ELF-1 (cell line): ENCODE measurements around the gene SNRNP40.

Experiments
- DNase-seq: peaks from one replicate; pipeline ENCODE4 v3.0.0-alpha.2; 2016; ENCODE audit warnings: low read depth, low spot score

The SNRNP40 gene

DNA sequence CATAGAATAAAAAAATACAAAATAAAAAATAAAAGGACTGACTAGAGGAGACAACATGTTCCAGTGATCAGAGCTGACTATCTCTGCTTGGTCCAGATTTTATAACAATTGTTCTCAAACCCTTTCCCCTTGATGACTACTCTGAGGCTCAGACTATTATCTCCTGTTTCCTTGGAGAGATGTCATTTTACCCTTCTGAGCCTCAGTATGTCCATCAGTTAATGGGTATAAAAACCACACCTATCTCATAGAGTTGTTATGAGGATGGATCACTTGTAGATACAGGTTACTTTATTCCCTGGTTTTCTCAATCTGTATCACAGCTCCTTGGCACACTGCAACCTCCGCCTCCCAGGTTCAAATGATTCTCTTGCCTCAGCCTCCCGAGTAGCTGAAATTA lies 63.9 kb downstream of the SNRNP40 start:
- no peak for DNase-seq

GRCh38 chr1:31231802-31232201 lies 64.8 kb downstream of the SNRNP40 start:
- no peak for DNase-seq

DNA sequence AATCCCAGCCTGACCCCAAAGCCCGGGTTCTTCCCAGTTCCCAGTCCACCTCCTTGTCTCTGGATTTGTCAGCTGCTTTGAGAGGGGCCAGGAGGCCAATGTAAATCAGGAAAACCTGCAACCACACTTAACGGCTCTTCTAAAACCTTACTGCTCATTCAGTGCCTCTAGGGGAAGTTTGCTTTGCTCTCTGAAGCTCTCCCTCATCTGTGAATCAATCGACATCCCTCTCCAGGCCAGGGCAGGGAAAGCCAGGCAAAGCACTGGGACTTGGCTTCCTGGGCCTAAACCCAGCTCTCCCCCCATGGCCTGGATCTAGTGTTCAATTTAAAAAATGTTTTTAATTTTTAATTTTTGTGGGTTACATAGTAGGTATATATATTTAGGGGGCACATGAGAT lies 66.2 kb downstream of the SNRNP40 start:
- peak; percentile 24 for DNase-seq

DNA sequence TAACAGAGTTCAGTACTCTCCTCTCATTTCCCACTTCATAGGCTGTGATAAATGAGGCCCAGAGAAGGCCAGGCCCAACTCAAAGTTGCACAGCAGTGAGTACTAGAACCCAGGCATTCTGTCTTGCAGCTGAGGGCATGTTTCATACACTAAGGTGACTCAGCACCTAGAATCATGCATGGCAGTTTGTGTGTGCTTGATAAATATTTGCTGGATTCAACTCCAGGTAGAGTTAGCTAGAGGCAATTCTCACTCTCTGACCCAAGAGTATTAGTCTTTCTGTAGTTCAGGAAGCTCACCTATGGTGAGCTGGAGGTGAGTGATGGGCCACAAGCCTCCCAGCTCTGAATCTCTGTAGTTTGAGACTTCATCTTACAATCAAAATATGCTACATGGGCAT lies 67.6 kb downstream of the SNRNP40 start:
- DNase-seq: no peak

DNA sequence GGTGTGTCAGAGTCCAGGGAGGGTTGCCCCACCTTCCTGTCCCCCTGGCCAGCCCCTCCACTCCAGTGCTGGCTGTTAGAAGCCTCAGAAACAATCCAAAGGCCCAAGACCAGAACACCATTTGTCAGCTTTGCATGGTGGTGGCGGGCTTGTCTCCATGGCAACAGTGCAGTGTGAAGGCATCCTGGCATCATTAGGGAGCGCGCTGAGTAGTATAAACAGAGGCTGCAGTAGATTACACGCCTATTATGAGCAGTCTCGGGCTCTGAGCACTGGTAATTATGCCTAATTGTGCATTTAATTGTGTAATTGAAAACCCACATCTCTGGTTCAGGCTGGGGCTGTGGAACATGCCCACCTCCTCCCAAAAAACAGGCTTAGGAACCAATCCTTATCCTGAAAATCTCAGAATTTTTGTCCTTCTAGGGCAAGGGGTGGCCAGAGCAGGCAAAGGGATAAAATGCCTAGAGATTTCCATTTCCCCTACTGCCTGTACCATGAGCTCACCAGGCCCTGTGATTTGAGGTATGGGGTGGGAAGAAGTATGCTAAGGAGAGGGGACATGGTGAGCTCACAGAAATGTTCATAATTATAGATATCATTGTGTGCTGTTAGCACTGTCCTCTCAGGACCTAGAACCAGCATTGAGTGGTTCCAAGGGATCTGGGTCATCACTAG lies 68.6 kb downstream of the SNRNP40 start:
- DNase-seq: peak; percentile 66

GRCh38 chr1:31224068-31224467 lies 72.5 kb downstream of the SNRNP40 start:
- no peak for DNase-seq

DNA sequence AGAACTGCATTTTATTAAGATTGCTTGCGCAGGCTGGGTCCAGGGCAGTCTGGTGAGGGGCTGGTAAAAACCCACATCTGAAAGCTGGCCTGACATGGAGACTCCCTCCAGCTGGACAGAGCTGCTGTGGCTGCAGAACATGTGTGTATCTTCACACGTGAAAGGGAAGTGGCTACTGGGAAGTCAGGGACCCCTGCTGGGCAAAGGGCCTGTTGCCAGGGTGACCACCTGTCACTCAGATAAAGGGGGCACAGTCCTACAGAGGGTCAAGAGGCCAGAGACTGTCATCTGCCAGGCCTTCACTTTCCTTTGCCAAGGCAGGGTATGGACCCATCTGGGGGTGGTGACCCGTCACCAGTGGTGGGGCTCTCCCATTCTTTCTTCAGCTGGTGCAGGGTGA lies 74.4 kb downstream of the SNRNP40 start:
- DNase-seq: no peak

- no peak for DNase-seq
Measured at GRCh38 chr1:31221072-31221471, 75.5 kb downstream of the SNRNP40 start.

DNA sequence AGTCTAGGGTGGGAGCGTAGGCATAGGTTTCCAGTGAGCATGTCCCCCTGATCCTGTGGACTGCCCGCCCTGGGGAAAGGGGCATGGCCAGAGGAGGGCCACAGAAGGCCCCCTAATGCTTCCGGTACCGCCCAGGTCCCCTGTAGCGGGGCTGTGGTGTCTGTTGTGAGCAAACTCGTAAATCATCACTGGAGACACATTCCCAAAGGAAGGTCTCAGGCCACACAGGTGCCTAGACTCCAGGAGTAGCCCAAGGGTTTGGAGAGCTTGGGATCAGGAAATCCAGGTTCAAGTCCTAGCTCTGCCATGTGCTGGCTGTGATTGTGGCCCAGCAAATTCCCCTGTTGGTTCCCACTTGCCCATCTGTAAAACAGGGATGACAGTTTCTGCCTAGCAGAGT lies 77.1 kb downstream of the SNRNP40 start:
- no peak for DNase-seq

DNA sequence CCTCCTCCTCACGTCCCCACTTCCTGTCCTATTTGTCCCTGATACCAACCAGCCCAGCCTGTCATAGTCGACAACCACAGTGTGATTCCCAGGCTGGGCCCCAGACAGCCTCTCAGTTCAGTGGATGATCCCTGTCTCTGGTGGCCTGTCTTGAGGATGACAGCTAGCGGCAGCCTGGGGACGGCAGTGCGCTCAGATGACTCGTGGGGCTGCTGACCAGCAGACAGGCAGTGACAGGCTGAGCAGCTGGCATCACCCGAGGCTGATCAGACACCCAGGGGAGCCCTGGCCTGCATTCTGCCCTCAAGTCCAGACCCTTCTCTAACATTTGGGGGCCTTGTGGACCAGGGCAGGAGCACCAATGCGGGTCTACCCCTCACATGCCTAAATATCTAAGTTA lies 77.9 kb downstream of the SNRNP40 start:
- no peak for DNase-seq

DNA sequence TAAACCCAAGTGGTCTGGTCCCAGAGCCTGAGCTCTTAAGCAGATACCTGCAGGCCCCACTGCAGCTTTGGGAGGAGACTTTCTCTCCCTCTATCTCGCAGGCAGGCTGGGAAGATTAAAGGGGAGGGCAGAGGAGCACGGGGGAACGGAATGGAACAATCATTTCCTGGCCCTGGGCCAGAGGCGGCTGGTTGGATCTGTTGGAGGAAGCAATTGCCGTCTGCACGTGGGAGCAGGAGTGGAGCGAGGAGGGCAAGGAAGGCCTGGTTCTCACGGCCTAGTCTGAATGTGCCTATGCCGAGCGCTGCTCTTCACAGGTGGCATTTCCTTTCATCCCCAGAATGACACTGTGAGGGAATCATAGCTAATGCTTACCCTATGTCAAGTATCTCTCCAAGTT lies 80.6 kb downstream of the SNRNP40 start:
- DNase-seq: peak; percentile 90

DNA sequence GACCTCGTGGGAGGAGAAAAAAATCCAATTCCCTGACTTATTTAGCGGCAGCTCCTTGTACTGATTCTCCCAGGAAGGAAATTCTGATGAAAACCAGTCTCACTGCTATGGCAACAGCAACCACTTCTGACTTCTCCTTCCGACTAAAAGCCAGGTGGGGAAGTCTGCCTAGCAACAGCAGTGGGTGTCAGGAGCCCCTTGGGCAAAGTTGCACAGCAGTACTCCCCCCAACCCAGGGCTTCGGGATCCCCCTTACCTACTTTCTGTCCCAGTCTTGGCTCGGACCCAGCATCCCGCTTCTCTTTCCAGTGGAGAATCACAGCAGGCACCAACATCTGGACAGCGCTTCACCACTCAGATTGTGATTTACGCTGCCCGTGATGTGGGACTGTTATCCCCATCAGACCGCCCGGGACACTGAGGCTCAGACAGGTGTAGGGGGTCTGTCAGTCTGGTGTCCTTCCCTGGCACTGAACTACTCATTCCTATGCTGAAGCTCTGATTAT lies 81.5 kb downstream of the SNRNP40 start:
- no peak for DNase-seq

DNA sequence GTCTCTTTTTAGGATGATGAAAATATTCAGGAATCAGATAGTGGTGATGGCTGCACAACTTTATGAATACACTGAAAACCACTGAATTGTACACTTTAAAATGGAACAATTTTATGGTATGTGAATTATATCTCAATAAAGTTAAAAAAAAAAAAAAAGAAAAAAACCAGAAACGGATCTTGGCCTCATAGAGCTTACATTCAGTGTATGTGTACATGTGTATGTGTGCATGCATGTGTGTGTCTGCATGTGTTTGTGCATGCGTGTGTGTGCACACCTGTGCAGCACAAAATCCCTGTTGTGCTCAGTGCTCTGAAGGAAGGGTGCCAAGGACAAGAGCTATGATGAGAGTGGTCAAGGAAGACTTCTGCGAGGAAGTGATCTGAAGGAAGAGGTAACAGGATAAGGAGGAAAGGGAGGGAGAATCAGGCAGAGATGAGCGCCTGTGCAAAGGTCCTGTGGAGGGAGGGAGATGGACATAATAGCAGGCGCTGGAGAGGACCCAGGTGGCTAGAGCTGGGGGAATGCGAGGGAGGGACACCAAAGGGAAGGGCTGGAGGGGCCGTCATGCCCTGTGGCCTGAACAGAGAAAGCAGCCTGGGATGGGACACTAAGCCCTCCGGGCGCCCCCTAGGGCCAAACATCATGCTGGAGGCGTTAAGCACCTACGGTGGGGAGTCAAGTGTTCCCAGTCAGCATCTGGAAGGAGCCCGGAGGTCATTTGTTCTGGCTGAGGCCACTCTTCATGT lies 82.1 kb downstream of the SNRNP40 start:
- DNase-seq: peak; percentile 59
